Right kidney (tissue), 1 donor: ENCODE data around the gene TRIM5.

Source experiments
- DNase-seq: peaks from one replicate; pipeline ENCODE4 v3.0.0-alpha.2; 2016

The TRIM5 gene

DNA sequence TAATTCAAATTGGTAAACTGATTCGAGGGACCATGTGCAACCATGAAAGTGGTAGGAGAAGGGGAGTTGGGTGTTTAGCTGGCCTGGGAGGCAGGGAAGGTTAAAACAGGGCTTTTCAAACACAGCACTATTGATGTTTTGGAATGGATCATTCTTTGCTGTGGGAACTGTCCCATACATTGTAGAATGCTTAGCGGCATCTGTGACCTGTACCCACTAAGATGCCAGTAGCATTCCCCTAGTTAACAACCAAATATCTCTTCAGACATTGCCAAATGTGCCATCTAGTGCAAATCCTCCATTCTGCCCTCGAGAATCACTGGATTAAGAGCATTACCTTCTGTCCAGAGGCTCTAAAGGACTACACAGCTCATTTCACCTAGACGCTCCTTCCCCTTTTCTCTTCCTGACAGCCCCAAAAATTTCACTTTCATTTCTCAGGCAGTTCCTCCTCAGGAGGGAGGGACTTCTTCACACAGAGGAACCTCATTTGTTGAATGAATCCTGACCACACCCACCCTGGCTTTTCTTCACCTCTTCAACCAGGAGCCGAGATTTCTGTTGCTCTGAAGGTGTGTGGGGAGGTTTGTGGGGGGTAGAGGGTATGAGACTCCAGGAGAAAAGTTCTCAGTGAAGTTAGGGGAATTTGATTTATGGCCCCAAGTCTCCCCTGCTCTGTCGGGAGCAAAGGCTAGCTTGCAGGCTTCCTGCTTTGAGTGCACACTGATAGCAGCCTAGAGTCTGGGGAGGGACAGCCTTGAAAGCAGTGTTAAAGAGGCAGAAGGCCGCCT lies 60.2 kb downstream of the TRIM5 start, which contains the start of gene TRIM34:
Gene TRIM34 (plus strand): TSS at position 513 of the 791 bp plus-strand sequence. CDS start 7,331 bp downstream, outside the sequence.
- peak; percentile 57 for DNase-seq

DNA sequence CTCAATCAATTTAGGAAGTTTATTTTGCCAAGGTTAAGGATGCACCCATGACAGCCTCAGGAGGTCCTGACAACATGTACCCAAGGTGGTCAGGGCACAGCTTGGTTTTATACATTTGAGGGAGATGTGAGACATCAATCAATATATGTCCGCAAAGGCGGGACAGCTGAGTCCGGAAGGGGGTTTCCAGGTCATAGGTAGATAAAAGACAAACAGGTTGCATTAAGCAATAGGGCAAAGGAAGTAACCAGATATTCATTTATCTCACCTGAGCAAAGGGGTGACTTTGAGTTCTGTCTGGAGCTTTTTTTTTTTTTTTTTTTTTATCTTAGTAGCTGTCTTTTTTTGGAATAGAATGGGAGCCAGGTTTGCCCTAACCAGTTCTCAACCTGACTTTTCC lies 62.1 kb downstream of the TRIM5 start:
- no peak for DNase-seq

DNA sequence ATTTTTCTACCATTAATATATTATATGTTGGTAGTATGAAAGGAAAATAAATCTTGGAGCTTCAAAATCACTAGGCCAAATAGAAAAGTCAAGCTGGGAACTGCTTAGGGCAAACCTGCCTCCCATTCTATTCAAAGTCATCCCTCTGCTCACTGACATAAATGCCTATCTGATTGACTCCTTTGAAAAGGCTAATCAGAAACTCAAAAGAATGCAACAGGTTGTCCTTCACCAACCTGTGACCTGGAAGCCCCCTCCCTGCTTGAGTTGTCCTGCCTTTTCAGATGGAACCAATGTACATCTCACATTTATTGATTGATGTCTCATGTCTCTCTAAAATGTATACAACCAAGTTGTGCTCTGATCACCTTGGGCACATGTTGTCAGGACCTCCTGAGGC lies 63.3 kb downstream of the TRIM5 start:
- DNase-seq = no peak

- no peak for DNase-seq
Observed at GRCh38 chr11:5620651-5621521, 64.0 kb downstream of the TRIM5 start.

- no peak for DNase-seq
Observed at GRCh38 chr11:5618807-5619206, 66.1 kb downstream of the TRIM5 start.
